Activated CD4-positive, CD25-positive, alpha-beta regulatory T cell (primary cell): ENCODE measurements around the gene RNF181.
"Not testable (repeated sequence)": the region's sequence is repeated elsewhere in the genome, so short reads cannot be mapped to it uniquely, and the experiment has no call there.

Experiments
- DNase-seq, 4 experiments: peaks; one replicate each; lab custom pipeline; 2025; lab: John Stamatoyannopoulos, UW

Gene RNF181

DNA sequence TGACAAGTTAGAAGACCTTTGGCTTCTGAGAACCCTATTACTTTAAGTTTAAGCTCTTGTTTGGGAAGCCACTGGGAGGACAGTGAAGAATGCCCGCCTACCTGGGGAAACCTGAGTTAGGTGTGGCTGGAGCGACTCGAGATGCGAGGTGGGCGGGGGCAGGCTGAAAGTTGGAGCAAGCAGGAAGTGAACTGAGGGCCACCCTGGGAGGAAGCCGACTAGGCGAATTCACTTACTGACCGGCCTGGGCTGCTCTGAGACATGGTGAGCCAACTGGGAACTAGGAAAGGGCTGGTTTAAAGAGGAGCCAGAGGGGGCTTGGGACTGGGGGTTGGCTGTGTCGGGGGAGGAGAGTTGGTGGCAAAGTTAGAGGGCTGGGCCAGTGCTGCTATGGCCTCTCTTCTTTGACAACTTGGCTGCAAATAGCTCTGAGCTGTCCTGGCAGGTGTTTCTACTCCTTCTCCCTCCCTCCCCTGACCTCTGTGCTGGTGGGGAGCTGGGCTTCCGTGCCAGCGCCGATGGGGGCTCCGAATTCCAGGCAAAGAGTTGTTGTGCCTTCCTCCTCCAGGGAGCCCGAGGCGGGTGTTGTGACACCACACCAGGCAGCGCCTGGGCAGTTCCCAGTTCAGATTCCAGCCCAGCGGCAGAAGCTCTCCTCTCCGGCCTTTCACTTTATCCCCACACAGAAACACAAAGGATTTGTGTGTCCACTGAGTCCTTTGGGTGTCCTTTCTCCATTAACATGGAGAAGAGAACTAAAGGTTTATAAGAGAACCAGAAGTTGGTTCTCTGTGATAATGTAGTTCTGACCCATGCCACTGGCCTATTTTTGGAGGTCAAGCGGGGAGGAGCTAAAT, 17.9 kb upstream of the RNF181 start, which contains the start of gene VAMP8:
TSS of gene VAMP8 (plus strand) at position 201 of the 857 bp plus-strand sequence. CDS start at position 262, 61 bp downstream.
- peak; percentile 27 to 38 (median 31) for DNase-seq

- DNase-seq = no peak
Observed at GRCh38 chr2:85578243-85579180, 17.0 kb upstream of the RNF181 start.

GRCh38 chr2:85579266-85579935, 16.1 kb upstream of the RNF181 start:
- DNase-seq = no peak

DNA sequence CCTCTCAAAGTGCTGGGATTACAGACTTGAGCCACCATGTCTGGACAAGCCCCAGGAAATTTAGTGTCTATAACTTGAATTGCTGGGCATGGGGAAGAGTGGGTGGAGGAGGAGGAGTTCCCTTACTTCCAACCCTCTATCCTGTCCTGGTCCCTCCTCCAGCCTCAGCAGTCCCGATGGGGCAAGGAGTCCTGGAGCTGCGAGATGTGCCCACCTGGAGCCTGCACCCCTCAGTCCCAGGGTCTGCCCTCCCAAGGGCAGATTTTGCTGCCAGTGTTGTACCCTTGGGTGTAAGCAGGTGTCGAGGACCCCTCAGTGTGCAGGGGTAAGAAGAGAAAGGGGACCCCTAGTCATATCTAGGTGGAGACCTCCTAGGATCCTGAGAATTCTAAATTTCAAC, 15.3 kb upstream of the RNF181 start:
- DNase-seq = no peak

DNA sequence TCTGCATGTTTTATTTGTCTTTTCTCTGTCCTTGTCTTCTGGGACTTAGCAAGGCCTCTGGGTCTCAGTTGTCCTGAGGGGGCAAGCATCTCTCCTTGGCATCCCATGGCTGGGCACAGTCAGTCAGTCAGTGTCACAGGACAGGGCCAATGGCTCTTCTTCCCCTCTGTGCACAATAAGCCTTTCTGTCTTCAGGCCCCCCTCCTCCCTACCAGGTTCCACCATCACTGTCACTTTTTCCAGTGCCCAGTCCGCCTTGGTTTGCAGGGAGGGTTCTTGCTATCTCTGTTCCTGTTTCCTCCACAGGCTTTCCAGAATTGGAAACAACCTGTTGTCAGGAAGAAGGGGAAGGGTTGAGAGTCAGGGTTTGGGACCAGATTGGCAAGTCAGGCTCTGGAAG, 13.1 kb upstream of the RNF181 start:
- DNase-seq = no peak

GRCh38 chr2:85583667-85584353, 11.7 kb upstream of the RNF181 start:
- DNase-seq = peak in 2 of 4 experiments; percentile 11 to 24

- DNase-seq = peak in 2 of 4 experiments; percentile 19 to 30
Observed at GRCh38 chr2:85584354-85584856, 11.1 kb upstream of the RNF181 start, which contains the start of gene VAMP5. VAMP5 (plus strand) TSS chr2:85584431; CDS start chr2:85584491, 60 bp downstream.

DNA sequence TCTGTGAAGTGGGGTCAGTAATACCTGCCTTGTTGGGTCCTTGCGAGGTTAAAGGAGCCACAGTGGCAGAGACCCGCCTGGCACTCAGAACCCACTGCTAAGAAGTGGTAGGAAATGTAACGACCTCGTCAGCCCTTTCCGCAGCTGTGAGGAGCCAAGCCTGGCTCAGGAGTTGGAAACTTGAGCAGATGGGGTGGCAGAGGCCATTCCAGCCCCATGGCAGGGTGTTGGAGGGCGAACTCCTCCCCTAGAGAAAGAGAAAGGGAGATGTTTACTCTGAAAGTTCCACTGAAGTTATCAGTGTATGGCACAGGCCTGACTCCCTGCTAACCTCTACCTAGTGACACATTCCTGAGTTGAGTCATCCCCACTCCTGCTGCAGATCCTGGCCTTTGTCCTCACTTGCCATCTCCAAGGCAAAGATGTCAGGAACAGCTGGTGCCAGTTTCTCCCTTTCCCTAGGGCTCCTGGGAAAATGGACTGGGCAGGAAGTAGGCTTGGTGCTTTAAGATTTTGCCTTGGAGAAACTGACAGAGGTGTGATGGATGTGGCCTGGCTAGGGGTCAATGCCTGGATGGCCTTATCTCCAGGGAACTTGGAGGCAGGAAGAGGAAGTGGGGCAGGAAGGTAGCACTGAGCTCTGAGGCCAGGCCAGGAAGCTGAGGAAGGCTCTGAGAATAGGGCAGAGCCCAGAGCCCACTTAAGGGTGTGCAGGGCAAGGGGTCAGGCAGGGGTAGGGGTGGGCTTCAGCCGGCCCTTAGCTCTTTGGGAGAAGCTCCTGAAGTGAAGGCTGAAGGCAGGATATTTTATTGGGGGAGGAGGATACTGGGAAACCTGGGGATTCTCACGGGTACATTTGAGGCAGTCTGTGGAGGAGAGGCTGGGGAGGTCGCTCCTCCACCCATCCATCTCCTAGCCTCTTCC, 10.4 kb upstream of the RNF181 start:
- no peak for DNase-seq

GRCh38 chr2:85585781-85586105, 9.8 kb upstream of the RNF181 start:
- DNase-seq = no peak

GRCh38 chr2:85588236-85588635, 7.3 kb upstream of the RNF181 start:
- no peak for DNase-seq

DNA sequence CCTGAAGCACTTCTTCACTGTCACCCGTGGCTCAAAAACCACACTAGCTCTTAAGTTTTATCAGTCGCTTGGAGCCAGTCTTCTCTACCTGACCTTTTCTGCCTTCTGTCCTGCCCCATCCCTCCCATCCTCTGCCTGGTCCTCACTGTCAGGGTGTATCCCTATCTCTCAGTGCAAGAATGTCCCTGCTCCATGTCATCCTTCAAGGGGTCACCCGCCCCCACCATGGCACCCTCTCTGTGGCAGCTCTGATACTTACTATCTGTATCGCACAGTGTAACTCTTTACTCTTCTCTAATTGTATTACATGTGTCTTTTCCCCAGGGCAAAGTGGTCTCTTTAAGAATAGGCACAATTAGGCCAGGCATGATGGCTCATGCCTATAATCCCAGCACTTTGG, 6.9 kb upstream of the RNF181 start:
- no peak for DNase-seq

DNA sequence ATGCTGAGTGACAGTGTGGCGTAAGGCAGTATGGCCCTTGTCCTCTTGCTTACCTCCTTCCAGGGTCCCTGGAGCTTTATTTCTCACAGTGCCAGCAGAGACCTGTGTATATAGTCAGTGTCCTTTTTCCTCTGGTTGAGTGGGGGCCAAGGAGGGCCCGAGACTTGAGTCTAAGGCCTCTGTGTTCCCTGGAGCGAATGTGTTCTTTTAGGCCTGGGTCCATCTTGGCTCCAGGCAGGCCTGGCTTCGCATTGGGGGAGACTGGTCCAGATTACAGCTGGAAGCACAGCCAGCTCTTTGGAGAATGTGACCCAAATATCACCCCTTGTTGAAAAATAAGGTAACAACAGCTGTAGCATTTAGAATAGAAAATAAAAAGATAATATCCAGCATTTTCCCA, 6.4 kb upstream of the RNF181 start:
- no peak for DNase-seq

DNA sequence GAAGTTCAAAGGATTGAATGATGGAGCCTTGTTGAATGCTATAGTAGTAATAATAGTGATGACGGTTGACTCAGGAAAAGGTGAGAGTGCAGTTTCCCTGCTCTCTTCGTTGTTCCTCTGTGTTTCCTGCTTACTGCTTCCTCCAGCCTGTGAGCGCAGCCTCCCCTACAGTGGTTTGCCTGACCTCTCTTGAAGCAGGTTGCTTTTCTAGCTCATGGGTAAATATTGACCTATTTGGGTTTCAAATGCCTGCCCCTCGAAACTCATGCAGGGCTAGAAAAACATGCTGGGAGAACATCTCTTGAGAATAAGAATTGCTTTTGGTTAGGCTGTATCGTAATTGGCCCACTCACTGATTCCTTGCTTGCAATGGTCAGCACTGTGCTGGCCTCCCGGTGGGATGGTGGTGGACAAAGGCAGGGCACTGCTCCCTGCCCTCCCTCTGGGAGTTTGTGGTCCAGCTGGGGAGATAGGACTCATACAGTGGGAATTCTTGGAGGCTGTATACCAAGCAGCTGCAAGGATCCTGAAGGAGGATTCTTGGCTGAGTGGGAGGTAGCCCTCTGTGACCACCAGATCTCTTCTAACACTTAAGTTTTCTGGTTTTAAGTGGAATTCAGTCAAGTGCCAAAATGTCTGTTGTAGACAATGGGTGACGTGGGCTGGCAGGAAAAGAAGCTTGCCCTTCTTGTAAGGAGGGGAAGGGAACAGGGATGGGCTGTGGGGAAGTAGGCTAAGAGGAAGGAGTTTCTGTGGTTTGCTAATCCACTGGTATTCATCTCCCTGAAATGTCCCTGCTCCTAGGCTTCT, 5.4 kb upstream of the RNF181 start:
- DNase-seq = no peak

- no peak for DNase-seq
Observed at GRCh38 chr2:85590950-85591349, 4.6 kb upstream of the RNF181 start.

DNA sequence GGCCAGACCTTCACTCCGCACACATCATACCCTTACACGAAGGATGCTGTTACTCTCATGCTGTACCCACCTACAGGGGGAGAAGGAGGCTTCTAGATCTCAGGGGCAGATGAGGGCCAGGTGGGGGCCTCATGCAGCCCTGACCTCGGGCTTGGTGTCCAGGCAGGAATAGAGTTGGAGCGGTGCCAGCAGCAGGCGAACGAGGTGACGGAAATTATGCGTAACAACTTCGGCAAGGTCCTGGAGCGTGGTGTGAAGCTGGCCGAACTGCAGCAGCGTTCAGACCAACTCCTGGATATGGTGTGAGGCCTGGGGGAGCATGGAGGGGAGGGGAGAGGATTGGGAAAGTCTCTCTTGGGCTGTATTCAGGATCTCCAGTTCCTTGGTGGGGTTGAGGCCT, 4.0 kb upstream of the RNF181 start:
- DNase-seq = no peak

- not testable (repeated sequence) for DNase-seq
Observed at GRCh38 chr2:85592299-85592698, 3.2 kb upstream of the RNF181 start.

DNA sequence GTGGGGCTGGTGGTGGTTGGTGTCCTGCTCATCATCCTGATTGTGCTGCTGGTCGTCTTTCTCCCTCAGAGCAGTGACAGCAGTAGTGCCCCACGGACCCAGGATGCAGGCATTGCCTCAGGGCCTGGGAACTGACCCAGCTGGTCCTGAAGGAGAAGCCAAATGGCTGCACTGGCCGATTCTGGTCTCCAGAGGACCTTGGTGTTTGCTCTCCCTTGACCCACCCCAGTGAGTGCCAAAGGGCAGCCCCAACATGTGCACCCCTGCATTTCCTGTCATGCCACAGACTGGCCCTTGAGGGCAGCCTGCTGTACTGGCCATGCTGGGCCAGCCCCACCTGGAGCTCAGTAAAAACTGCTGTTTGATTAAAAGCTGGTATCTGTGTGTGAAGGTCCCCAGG, 2.5 kb upstream of the RNF181 start:
- DNase-seq = no peak

DNA sequence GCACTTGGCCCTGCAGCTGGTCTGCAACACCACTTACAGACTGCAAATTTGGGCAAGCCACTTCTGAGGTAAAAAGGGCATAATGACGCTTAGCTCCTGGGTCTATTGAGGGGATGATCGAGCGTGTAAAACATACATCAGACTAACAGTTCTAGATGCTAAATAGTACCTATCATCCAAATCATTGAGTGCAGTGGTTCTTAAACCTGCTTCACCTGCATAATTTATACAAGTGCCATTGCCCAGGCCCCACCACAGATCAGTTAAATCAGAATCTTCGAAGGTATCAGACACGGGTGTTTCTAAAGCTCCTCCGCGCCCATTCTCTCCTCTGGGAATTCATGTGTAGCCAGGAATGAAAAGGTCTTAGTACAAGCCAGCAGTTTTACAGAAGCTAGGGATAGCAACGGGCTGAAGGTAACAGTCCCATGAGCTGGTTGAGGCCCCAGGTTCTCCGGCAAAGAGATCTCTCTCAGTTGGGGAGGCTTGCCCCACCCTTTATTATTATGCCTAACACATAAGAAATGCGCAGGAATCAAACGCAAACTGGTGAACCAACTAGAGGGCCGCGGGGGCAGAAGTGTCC, 737 bp upstream of the RNF181 start:
- DNase-seq = no peak

GRCh38 chr2:85596026-85596333, 435 bp downstream of the RNF181 start:
- peak in 1 of 4 experiments; percentile 41 for DNase-seq
